Left forelimb (tissue), 1 donor: Measurements from ENCODE around the gene SLC22A6.
A peak's percentile ranks its signal among the peaks of the same experiment; 100 is the strongest.
"Not testable (repeated sequence)": the region's sequence is repeated elsewhere in the genome, so short reads cannot be mapped to it uniquely, and the experiment has no call there.

Experiments used
- DNase-seq: peaks from one replicate; pipeline ENCODE4 v3.0.0-alpha.2; 2018; ENCODE audit warnings: low spot score

SLC22A6 gene

DNA sequence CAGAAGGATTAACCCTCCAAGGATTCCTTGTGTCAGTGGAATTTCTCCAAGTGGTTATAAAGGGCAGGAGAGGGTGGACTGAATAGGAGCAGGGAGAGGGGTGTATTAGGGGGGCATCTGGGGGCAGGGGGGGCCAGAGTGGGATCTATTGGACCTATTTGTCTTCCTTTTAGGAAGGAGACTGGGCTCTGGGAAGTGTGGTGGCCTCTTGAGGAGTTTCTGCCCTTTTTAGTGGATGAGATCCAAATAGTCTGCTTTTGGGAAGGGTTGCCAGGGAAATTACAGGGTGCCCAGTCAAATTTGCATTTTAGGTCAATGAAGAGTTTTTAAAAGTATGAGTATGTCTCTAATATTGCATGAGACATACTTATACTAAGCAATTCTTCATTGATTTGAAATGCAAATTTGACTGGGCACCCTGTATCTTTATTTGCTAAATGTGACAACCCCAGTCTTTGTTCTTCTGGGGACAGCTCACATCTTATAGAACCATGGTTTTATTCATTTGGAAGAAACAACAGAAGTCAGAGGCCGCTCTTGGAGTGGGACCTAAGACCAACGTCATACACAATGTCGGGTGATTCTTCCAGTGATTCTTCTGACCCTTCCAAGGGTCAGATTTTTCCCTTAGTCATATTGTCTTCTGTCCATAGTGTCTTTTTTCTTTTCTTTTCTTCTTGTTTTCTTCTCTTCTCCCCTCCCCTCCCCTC is 429 bp upstream of the SLC22A6 start:
- no peak for DNase-seq

DNA sequence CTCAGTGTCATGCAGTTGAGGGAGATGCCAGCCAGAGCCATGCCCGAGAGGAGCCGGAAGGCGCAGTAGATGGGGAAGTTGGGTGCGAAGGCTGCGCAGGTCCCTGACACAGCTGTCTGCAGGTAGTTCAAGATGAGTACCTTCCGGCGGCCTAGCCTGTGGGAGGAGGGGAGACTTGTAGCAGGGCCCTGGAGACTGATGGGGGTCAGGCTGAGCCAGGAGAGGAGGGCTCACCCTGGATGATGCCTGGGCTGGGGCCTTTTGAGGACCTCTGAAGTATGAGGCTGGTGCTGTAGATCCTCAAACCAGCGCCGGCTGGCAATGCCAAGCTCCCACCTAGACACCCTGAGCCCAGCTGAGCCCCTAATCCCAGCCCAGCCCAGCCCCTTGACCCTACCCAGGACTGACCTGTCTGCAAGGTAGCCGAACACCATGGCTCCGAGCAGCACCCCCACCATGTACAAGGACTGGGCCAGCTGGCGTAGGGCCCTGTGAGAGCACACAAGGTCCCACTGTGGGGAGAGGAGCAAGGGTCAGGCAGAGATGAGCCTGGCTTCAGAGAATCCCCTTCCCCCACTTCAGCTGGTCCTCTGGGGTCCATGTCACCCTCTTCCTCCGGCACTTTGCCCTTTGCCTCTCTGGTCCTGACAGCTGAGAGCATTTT is 1.1 kb downstream of the SLC22A6 start:
- no peak for DNase-seq

- DNase-seq = no peak
Measured at GRCh38 chr11:62981743-62982142, 3.0 kb downstream of the SLC22A6 start.

GRCh38 chr11:62980133-62980760 is 4.5 kb downstream of the SLC22A6 start:
- peak; percentile 15 for DNase-seq

- DNase-seq = no peak
Measured at GRCh38 chr11:62976109-62976508, 8.7 kb downstream of the SLC22A6 start.

GRCh38 chr11:62974848-62975522 is 9.8 kb downstream of the SLC22A6 start:
- DNase-seq = peak; percentile 65

- no peak for DNase-seq
Measured at GRCh38 chr11:62965574-62965973, 19.2 kb downstream of the SLC22A6 start.

- no peak for DNase-seq
Measured at GRCh38 chr11:62962391-62962790, 22.4 kb downstream of the SLC22A6 start.

GRCh38 chr11:62961017-62961570 is 23.7 kb downstream of the SLC22A6 start:
- no peak for DNase-seq

GRCh38 chr11:62959422-62959980 is 25.3 kb downstream of the SLC22A6 start:
- DNase-seq = no peak

- peak; percentile 82 for DNase-seq
Measured at GRCh38 chr11:62958547-62959421, 26.0 kb downstream of the SLC22A6 start.

DNA sequence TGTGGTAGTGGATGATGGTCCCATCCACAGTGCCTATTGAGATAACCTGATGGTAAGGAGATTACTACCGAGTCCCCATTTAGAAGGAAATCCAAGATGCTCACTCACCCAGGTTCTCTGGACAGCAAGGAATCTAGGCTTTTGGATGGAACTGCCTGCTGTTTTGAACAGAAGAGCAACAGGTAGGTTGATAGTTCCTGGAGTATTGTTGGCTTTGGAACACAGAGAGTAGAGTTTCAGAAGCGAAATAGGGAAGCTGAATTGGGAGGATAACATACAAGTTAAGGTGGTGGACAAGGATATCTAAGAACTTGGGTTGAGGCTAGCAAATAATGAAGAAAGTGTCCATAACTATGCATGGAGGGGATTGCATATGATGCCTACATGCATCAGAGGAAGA is 27.6 kb downstream of the SLC22A6 start:
- DNase-seq = no peak

- DNase-seq = no peak
Measured at GRCh38 chr11:62954478-62954877, 30.3 kb downstream of the SLC22A6 start.

- no peak for DNase-seq
Measured at GRCh38 chr11:62953811-62954210, 31.0 kb downstream of the SLC22A6 start.

- DNase-seq = no peak
Measured at GRCh38 chr11:62948765-62949320, 35.9 kb downstream of the SLC22A6 start.

DNA sequence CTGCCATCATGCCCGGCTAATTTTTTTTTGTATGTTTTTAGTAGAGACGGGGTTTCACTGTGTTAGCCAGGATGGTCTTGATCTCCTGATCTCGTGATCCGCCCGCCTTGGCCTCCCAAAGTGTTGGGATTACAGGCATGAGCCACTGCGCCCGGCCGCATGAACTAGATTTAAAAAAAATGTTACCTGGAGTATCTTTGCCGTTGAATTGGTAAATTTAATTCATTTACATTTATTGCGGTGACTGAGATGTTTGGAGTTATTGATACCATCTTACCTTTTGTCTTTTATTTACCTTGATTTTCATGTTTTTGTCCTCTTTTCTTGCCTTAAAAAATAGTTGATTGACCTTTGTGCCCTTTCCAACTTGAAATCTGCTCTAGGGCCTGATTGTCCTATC is 39.2 kb downstream of the SLC22A6 start:
- DNase-seq = not testable (repeated sequence)

DNA sequence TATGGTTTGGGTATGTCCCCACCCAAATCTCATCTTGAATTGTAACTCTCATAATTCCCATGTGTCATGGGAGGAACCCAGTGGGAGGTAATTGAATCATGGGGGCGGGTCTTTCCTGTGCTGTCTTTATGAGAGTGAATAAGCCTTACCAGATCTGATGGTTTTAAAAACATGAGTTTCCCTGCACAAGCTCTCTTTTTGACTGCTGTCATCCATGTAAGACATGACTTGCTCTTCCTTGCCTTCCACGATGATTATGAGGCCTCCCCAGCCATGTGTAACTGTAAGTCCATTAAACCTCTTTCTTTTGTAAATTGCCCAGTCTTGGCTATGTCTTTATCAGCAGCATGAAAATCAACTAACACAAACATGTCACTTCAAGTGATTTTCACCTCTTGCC is 47.2 kb downstream of the SLC22A6 start:
- not testable (repeated sequence) for DNase-seq

DNA sequence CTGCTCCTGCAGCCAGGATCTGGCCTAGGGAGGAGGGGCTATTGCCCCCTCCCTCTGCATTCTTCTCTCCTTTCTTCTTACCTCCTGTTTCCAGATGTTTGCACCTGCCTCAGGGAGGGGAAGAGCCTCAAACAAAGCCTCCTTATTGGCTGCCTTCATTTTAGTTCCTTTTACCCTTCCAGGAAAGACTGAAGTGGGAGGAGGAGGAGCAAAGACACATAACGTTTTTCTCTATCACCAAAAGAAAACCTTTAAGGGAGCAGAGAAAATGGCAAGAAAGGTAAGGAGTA is 50.3 kb downstream of the SLC22A6 start:
- no peak for DNase-seq

DNA sequence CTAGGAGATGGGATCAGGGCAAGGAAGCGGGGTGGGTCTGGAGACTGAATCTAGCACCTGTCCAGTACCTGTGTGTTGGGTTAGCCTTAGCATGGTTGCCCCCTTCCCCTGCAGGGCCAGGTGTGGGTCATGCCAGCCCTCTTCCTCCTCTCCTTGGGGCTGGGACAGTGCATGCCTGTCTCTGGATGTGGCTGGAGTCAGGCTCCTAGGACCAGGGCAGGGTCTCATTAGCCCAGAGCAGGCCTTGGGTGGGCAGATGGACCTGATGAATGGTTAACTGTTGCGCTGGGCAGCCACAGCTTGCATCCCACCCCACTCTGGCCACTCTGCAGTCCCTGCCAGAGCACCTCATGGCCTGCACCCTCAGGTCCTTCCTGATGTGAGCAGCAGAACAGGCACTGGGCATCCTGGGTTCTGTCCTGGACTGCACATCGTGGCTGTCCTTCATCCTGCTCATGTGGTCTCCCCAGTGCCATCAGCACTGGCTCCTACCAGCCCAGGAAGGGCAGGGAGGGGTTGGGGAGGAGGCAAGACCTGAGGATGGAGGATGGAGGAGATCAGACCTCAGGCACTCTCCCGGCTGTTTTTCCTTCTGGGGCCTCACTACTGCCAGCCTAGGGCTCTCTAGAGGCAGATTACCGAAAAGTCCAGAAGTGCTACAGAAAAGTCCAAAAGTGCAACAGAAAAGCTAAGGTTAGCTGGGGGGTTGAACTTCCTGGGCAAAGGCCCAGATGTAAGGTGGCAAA is 50.8 kb downstream of the SLC22A6 start:
- DNase-seq = peak; percentile 54

DNA sequence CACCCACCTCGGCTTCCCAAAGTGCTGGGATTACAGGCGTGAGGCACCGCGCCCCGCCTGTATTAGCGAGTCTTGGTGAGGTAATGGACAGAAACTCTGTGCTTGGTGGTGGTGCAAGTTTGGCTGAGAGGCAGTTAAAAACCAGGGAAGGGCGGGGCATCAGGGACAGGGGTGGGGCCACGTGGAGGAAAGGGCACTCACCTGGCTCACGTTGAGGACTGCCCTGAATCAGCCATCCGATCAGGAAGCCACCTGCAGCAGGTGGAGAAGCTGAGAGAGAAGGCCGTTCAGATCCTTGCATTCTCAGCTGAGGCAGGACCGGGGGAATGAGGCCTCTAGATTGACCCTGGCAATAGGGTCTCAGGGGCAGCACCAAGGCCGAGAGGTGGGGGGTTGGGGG is 51.5 kb downstream of the SLC22A6 start:
- no peak for DNase-seq
